MCF 10A (cell line): Measurements from ENCODE around the gene TUBA3C. TPM values are rescaled to one million over a fixed set of nuclear protein-coding genes. Genes with fewer than 3 reads are reported as not detected.
"Not testable (repeated sequence)": the region's sequence is repeated elsewhere in the genome, so short reads cannot be mapped to it uniquely, and the experiment has no call there.

Experiments
- BruUV-seq: library from RNA; stranded (reverse); fragments of 400-500 nt; replicated peaks from 2 replicates; lab custom pipeline; 2021; lab: Mats Ljungman, UMichigan
- CTCF ChIA-PET: fragments of 300-600 bp; sonication (Branson Sonifier 250); formaldehyde crosslinking; extraction: SDS; loops from one replicate; lab custom pipeline; 2021; ENCODE audit warnings: antibody characterized with exemption, inconsistent platforms; lab: Yijun Ruan, JAX
- POLR2A ChIA-PET: fragments of 300-600, 350-650 bp; sonication (Branson Sonifier 250); formaldehyde crosslinking; extraction: SDS; loops from one replicate; lab custom pipeline; 2020; ENCODE audit warnings: antibody characterized with exemption, inconsistent platforms; lab: Yijun Ruan, JAX
- DNase-seq: peaks from one replicate; pipeline ENCODE4 v3.0.0-alpha.2; 2018; ENCODE audit not compliant: unreplicated experiment
- H3K27ac Mint-ChIP-seq: one replicate; pipeline ENCODE4 v1.8.0; 2022; ENCODE audit warnings: mild to moderate bottlenecking, low read depth, mixed read lengths; ENCODE audit not compliant: unreplicated experiment
- H3K27me3 Mint-ChIP-seq: one replicate; pipeline ENCODE4 v1.8.0; 2022; ENCODE audit warnings: mixed read lengths; ENCODE audit not compliant: insufficient read depth, unreplicated experiment
- H3K36me3 Mint-ChIP-seq: one replicate; pipeline ENCODE4 v1.8.0; 2022; ENCODE audit warnings: mild to moderate bottlenecking, moderate library complexity, mixed read lengths; ENCODE audit not compliant: insufficient read depth, unreplicated experiment
- H3K4me1 Mint-ChIP-seq: one replicate; pipeline ENCODE4 v1.8.0; 2022; ENCODE audit warnings: mixed read lengths; ENCODE audit not compliant: insufficient read depth, unreplicated experiment
- H3K4me3 Mint-ChIP-seq: one replicate; pipeline ENCODE4 v1.8.0; 2022; ENCODE audit warnings: mild to moderate bottlenecking, moderate library complexity, mixed read lengths; ENCODE audit not compliant: unreplicated experiment
- H3K9me3 Mint-ChIP-seq: one replicate; pipeline ENCODE4 v1.8.0; 2022; ENCODE audit warnings: mixed read lengths; ENCODE audit not compliant: unreplicated experiment
- CTCF ChIP-seq: fragments of 200-600 bp; IDR thresholded peaks from one replicate; pipeline ENCODE4 v1.8.0; 2022; ENCODE audit warnings: antibody characterized with exemption, mild to moderate bottlenecking; ENCODE audit not compliant: unreplicated experiment
- intact Hi-C: fragments of 100-400 bp; cut with micrococcal nuclease; formaldehyde crosslinking; loops from 2 replicates; pipeline ENCODE4 v1.14.1; 2022
- total RNA-seq: library from RNA; stranded (reverse); gene quantifications from 2 replicates; pipeline ENCODE4 v1.2.3, GENCODE V29; 2022

Gene TUBA3C
- total RNA-seq, 1 experiment from 2014 or later: not detected

- Mint-ChIP-seq H3K27ac (no peak overlapping the region), H3K36me3 (no peaks in the 10 kb centered on the region), H3K27me3 (no peaks in the 10 kb centered on the region), H3K9me3 (peaks cover 11% of the 10 kb centered on the region), H3K4me1 (no peaks in the 10 kb centered on the region), H3K4me3 (no peak overlapping the region)
- ChIA-PET CTCF (interaction anchor here (0.6 kb wide), 1 partner anchor 10 kb away, joined by 3 read pairs; no protein-coding TSS in a partner anchor), POLR2A (no interaction called here)
- intact Hi-C loops: no loop called here
- no TSS peak for BruUV-seq
- DNase-seq: no peak
- no peak for TF ChIP-seq CTCF
Observed at GRCh38 chr13:19182536-19182935, 912 bp upstream of the TUBA3C start.

GRCh38 chr13:19181021-19181620 is 503 bp downstream of the TUBA3C start:
- H3K36me3 Mint-ChIP-seq: no peaks in the 10 kb centered on the region
- no peak for DNase-seq
- H3K27ac Mint-ChIP-seq: no peak overlapping the region
- POLR2A ChIA-PET: interaction anchor here (0.7 kb wide), 1 partner anchor 292 kb away, joined by 3 read pairs; no protein-coding TSS in a partner anchor
- no peaks in the 10 kb centered on the region for H3K27me3 Mint-ChIP-seq
- no peaks in the 10 kb centered on the region for H3K4me1 Mint-ChIP-seq
- peaks cover 1% of the 10 kb centered on the region for H3K9me3 Mint-ChIP-seq
- CTCF ChIA-PET: interaction anchor here (0.6 kb wide), 1 partner anchor 247 kb away, joined by 3 read pairs; no protein-coding TSS in a partner anchor
- no peak overlapping the region for H3K4me3 Mint-ChIP-seq
- no TSS peak for BruUV-seq
- TF ChIP-seq CTCF: no peak
- intact Hi-C loops: no loop called here

GRCh38 chr13:19179916-19180315 is 1.7 kb downstream of the TUBA3C start:
- BruUV-seq: no TSS peak
- TF ChIP-seq CTCF: no peak
- no peak overlapping the region for H3K4me3 Mint-ChIP-seq
- no peak overlapping the region for H3K27ac Mint-ChIP-seq
- CTCF ChIA-PET: no interaction called here
- intact Hi-C loops: no loop called here
- no peaks in the 10 kb centered on the region for H3K4me1 Mint-ChIP-seq
- H3K27me3 Mint-ChIP-seq: no peaks in the 10 kb centered on the region
- POLR2A ChIA-PET: no interaction called here
- no peaks in the 10 kb centered on the region for H3K9me3 Mint-ChIP-seq
- H3K36me3 Mint-ChIP-seq: no peaks in the 10 kb centered on the region
- DNase-seq: no peak

- intact Hi-C loops: no loop called here
- POLR2A ChIA-PET: no interaction called here
- Mint-ChIP-seq H3K27me3 (no peaks in the 10 kb centered on the region), H3K9me3 (no peaks in the 10 kb centered on the region), H3K4me1 (no peaks in the 10 kb centered on the region), H3K4me3 (no peak overlapping the region), H3K27ac (no peak overlapping the region), H3K36me3 (no peaks in the 10 kb centered on the region)
- no peak for DNase-seq
- TF ChIP-seq CTCF: no peak
- no TSS peak for BruUV-seq
- CTCF ChIA-PET: no interaction called here
Observed at GRCh38 chr13:19178901-19179593, 2.6 kb downstream of the TUBA3C start.

- H3K4me3 Mint-ChIP-seq, CTCF ChIA-PET, H3K9me3 Mint-ChIP-seq, H3K4me1 Mint-ChIP-seq, intact Hi-C loops, H3K36me3 Mint-ChIP-seq, BruUV-seq, POLR2A ChIA-PET, H3K27ac Mint-ChIP-seq, H3K27me3 Mint-ChIP-seq, DNase-seq: not testable (repeated sequence)
Observed at GRCh38 chr13:19176981-19177776, 4.4 kb downstream of the TUBA3C start.
